Mesendoderm (in vitro differentiated cells): Measurements from ENCODE around the gene RAB11FIP4.

Experiments
- DNase-seq: peaks from one replicate; pipeline ENCODE4 v3.0.0; 2013
- H2AK5ac ChIP-seq: 2 replicates; pipeline ENCODE4 v1.6.1; 2013; ENCODE audit warnings: low read length, inconsistent platforms
- H2BK120ac ChIP-seq: 2 replicates; pipeline ENCODE4 v1.6.1; 2013; ENCODE audit warnings: low read depth, mild to moderate bottlenecking, low read length, moderate library complexity, mixed read lengths
- H2BK15ac ChIP-seq: replicated peaks from 2 replicates; pipeline ENCODE4 v1.6.1; 2013; ENCODE audit warnings: low read depth, mild to moderate bottlenecking, moderate library complexity
- H2BK5ac ChIP-seq: 2 replicates; pipeline ENCODE4 v1.6.1; 2013; ENCODE audit warnings: low read length, inconsistent platforms
- H3K18ac ChIP-seq: 2 replicates; pipeline ENCODE4 v1.6.1; 2013; ENCODE audit warnings: mild to moderate bottlenecking, low read length, mixed read lengths
- H3K23ac ChIP-seq: one replicate; pipeline ENCODE4 v1.6.1; 2013; ENCODE audit warnings: low read length
- H3K27ac ChIP-seq: 2 replicates; pipeline ENCODE4 v1.5.1; 2013; ENCODE audit warnings: low read depth, mild to moderate bottlenecking, inconsistent platforms, low read length, moderate library complexity
- H3K27me3 ChIP-seq: 2 replicates; pipeline ENCODE4 v1.6.1; 2013; ENCODE audit warnings: low read length, control low read depth, mild to moderate bottlenecking, inconsistent platforms; ENCODE audit not compliant: insufficient read depth, poor library complexity
- H3K36me3 ChIP-seq: 2 replicates; pipeline ENCODE4 v1.6.1; 2013; ENCODE audit warnings: low read length, inconsistent platforms; ENCODE audit not compliant: control insufficient read depth, insufficient read depth
- H3K4ac ChIP-seq: one replicate; pipeline ENCODE4 v1.6.1; 2013; ENCODE audit warnings: low read depth, mild to moderate bottlenecking, low read length, moderate library complexity
- H3K4me1 ChIP-seq: 2 replicates; pipeline ENCODE4 v1.6.1; 2013; ENCODE audit warnings: low read depth, low read length, inconsistent platforms; ENCODE audit not compliant: control insufficient read depth
- H3K4me2 ChIP-seq: 2 replicates; pipeline ENCODE4 v1.6.1; 2013; ENCODE audit warnings: low read length
- H3K4me3 ChIP-seq: 2 replicates; pipeline ENCODE4 v1.5.1; 2013; ENCODE audit warnings: mild to moderate bottlenecking, low read length
- H3K56ac ChIP-seq: one replicate; pipeline ENCODE4 v1.6.1; 2013; ENCODE audit warnings: low read length
- H3K79me1 ChIP-seq: 2 replicates; pipeline ENCODE4 v1.6.1; 2013; ENCODE audit warnings: low read length, inconsistent platforms
- H3K79me2 ChIP-seq: 2 replicates; pipeline ENCODE4 v1.6.1; 2013; ENCODE audit warnings: mild to moderate bottlenecking, low read length; ENCODE audit not compliant: control insufficient read depth, insufficient read depth
- H3K9ac ChIP-seq: 2 replicates; pipeline ENCODE4 v1.6.1; 2013; ENCODE audit warnings: low read length, inconsistent platforms
- H4K5ac ChIP-seq: one replicate; pipeline ENCODE4 v1.6.1; 2013; ENCODE audit warnings: low read length
- H4K8ac ChIP-seq: one replicate; pipeline ENCODE4 v1.6.1; 2013; ENCODE audit warnings: low read depth, mild to moderate bottlenecking, control low read depth, low read length, moderate library complexity
- WGBS: extraction: QIAGEN DNeasy Blood & Tissue Kit; methylation state at CpG from one replicate; pipeline ENCODE4 v1.1.7; 2013; ENCODE audit warnings: low lambda C conversion rate, missing lambda C conversion rate; ENCODE audit not compliant: insufficient coverage; ENCODE audit errors: extremely low coverage; 5-methylcytosine and 5-hydroxymethylcytosine counted together

Gene RAB11FIP4

GRCh38 chr17:31556969-31557645 lies 165.6 kb downstream of the RAB11FIP4 start:
- H3K56ac ChIP-seq: no peak overlapping the region
- no CpG with 5 or more reads among the region's 13 CpGs for WGBS
- no peak overlapping the region for H2AK5ac ChIP-seq
- H3K4me2 ChIP-seq: no peak overlapping the region
- H3K4me1 ChIP-seq: peaks cover 7% of the 10 kb centered on the region
- no peak overlapping the region for H4K8ac ChIP-seq
- H3K9ac ChIP-seq: no peak overlapping the region
- peaks cover 2% of the 10 kb centered on the region for H3K79me1 ChIP-seq
- H2BK5ac ChIP-seq: no peak overlapping the region
- H3K18ac ChIP-seq: no peak overlapping the region
- H3K27me3 ChIP-seq: no peaks in the 10 kb centered on the region
- H3K4ac ChIP-seq: no peak overlapping the region
- H3K79me2 ChIP-seq: peaks cover 1% of the 10 kb centered on the region
- H3K36me3 ChIP-seq: no peaks in the 10 kb centered on the region
- H4K5ac ChIP-seq: no peak overlapping the region
- no peak overlapping the region for H3K4me3 ChIP-seq
- H3K23ac ChIP-seq: no peak overlapping the region
- no peak overlapping the region for H2BK15ac ChIP-seq
- DNase-seq: peak; percentile 83
- H2BK120ac ChIP-seq: no peak overlapping the region
- H3K27ac ChIP-seq: no peak overlapping the region

GRCh38 chr17:31558748-31559583 lies 167.5 kb downstream of the RAB11FIP4 start:
- no peak overlapping the region for H4K8ac ChIP-seq
- H2AK5ac ChIP-seq: no peak overlapping the region
- H3K4me3 ChIP-seq: peak overlapping the region; percentile 39
- DNase-seq: peak; percentile 83
- no peak overlapping the region for H2BK15ac ChIP-seq
- H3K27ac ChIP-seq: peak overlapping the region; percentile 67
- peak overlapping the region; percentile 56 for H3K4ac ChIP-seq
- no CpG with 5 or more reads among the region's 111 CpGs for WGBS
- H3K79me1 ChIP-seq: peaks cover 2% of the 10 kb centered on the region
- no peaks in the 10 kb centered on the region for H3K27me3 ChIP-seq
- H2BK5ac ChIP-seq: no peak overlapping the region
- H3K79me2 ChIP-seq: peaks cover 1% of the 10 kb centered on the region
- H3K36me3 ChIP-seq: no peaks in the 10 kb centered on the region
- H3K56ac ChIP-seq: peak overlapping the region; percentile 88
- H3K18ac ChIP-seq: peak overlapping the region; percentile 84
- peak overlapping the region; percentile 83 for H3K4me2 ChIP-seq
- no peak overlapping the region for H2BK120ac ChIP-seq
- peaks cover 7% of the 10 kb centered on the region for H3K4me1 ChIP-seq
- peak overlapping the region; percentile 83 for H3K9ac ChIP-seq
- peak overlapping the region; percentile 69 for H3K23ac ChIP-seq
- no peak overlapping the region for H4K5ac ChIP-seq

GRCh38 chr17:31559584-31560501 lies 168.4 kb downstream of the RAB11FIP4 start:
- DNase-seq: peak; percentile 38
- no peaks in the 10 kb centered on the region for H3K27me3 ChIP-seq
- H3K23ac ChIP-seq: peak overlapping the region; percentile 85
- no peak overlapping the region for H2BK5ac ChIP-seq
- H3K18ac ChIP-seq: peak overlapping the region; percentile 41
- H3K4me3 ChIP-seq: peak overlapping the region; percentile 56
- no peak overlapping the region for H4K8ac ChIP-seq
- peak overlapping the region; percentile 83 for H3K9ac ChIP-seq
- H3K4me2 ChIP-seq: peak overlapping the region; percentile 83
- peaks cover 7% of the 10 kb centered on the region for H3K4me1 ChIP-seq
- peak overlapping the region; percentile 38 for H3K4ac ChIP-seq
- no peak overlapping the region for H2BK15ac ChIP-seq
- H3K79me2 ChIP-seq: peaks cover 1% of the 10 kb centered on the region
- no peak overlapping the region for H2BK120ac ChIP-seq
- no peak overlapping the region for H4K5ac ChIP-seq
- H3K36me3 ChIP-seq: no peaks in the 10 kb centered on the region
- peaks cover 2% of the 10 kb centered on the region for H3K79me1 ChIP-seq
- H3K56ac ChIP-seq: peak overlapping the region; percentile 88
- H3K27ac ChIP-seq: no peak overlapping the region
- no CpG with 5 or more reads among the region's 91 CpGs for WGBS
- H2AK5ac ChIP-seq: no peak overlapping the region

- peak overlapping the region; percentile 87 for H2AK5ac ChIP-seq
- H3K79me2 ChIP-seq: peaks cover 4% of the 10 kb centered on the region
- no peak overlapping the region for H3K4ac ChIP-seq
- no peak overlapping the region for H4K8ac ChIP-seq
- H3K27ac ChIP-seq: no peak overlapping the region
- H2BK15ac ChIP-seq: no peak overlapping the region
- WGBS: no CpG with 5 or more reads among the region's 10 CpGs
- H4K5ac ChIP-seq: no peak overlapping the region
- DNase-seq: peak; percentile 67
- H3K79me1 ChIP-seq: peaks cover 5% of the 10 kb centered on the region
- no peak overlapping the region for H2BK120ac ChIP-seq
- H3K9ac ChIP-seq: peak overlapping the region; percentile 83
- H3K23ac ChIP-seq: no peak overlapping the region
- no peaks in the 10 kb centered on the region for H3K36me3 ChIP-seq
- no peaks in the 10 kb centered on the region for H3K27me3 ChIP-seq
- H2BK5ac ChIP-seq: no peak overlapping the region
- no peak overlapping the region for H3K18ac ChIP-seq
- H3K4me3 ChIP-seq: peak overlapping the region; percentile 56
- peak overlapping the region; percentile 83 for H3K4me2 ChIP-seq
- H3K56ac ChIP-seq: peak overlapping the region; percentile 88
- peaks cover 9% of the 10 kb centered on the region for H3K4me1 ChIP-seq
These were observed 169.3 kb downstream of the RAB11FIP4 start for GRCh38 chr17:31560616-31561235.
